ENCODE results near the gene FOXN3. TPM values are rescaled to one million over a fixed set of nuclear protein-coding genes. Genes with fewer than 3 reads are reported as not detected.

FOXN3 gene
- total RNA-seq, 2 donors from 2014 or later = 141 to 150 TPM

DNA sequence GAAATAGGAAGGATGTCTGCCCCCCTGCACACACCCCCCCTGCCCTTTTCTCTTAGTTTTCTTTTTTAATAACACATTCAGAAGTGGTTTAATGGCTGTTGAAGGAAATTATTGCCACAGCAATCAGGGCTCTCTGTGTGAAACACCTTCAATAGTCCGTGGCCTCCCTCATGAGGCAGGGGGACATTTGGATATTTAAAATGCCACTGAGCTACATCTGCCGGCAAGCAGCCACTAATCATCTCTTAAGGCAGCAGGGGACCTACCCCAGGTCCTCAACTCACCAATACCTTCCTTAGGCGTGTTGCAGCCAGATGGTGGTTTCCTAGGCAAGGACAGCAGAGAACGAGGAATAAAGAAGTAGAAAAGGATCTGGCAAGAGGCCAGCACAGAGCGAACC lies 309.4 kb downstream of the FOXN3 start:
- TF ChIP-seq, protein P1, sequence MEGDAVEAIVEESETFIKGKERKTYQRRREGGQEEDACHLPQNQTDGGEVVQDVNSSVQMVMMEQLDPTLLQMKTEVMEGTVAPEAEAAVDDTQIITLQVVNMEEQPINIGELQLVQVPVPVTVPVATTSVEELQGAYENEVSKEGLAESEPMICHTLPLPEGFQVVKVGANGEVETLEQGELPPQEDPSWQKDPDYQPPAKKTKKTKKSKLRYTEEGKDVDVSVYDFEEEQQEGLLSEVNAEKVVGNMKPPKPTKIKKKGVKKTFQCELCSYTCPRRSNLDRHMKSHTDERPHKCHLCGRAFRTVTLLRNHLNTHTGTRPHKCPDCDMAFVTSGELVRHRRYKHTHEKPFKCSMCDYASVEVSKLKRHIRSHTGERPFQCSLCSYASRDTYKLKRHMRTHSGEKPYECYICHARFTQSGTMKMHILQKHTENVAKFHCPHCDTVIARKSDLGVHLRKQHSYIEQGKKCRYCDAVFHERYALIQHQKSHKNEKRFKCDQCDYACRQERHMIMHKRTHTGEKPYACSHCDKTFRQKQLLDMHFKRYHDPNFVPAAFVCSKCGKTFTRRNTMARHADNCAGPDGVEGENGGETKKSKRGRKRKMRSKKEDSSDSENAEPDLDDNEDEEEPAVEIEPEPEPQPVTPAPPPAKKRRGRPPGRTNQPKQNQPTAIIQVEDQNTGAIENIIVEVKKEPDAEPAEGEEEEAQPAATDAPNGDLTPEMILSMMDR (IDR thresholded peaks at IDR 0.05) = no peak
- no peak for ATAC-seq (ENCODE audit: insufficient number of reproducible peaks, low FRiP score, low read depth)

More for the DNA sequence above, 309.4 kb downstream of the FOXN3 start:
- Histone ChIP-seq H3K9me3 (peaks cover 4% of the 10 kb centered on the region), H3K36me3 (no peaks in the 10 kb centered on the region), H3K4me1 (ENCODE audit: control insufficient read depth in 1 of 2, low read depth in 2 of 2) (no peaks in the 10 kb centered on the region), H3K27ac (no peak overlapping the region), H3K4me3 (no peak overlapping the region), H3K27me3 (replicated peaks; ENCODE audit: insufficient read depth) (no peaks in the 10 kb centered on the region)
- no peak for DNase-seq (ENCODE audit: low spot score)
